A549 (cell line): ENCODE results near the gene ZNF492. TPM values are rescaled to one million over a fixed set of nuclear protein-coding genes. Genes with fewer than 3 reads are reported as not detected.

ENCODE experiments used
- ATAC-seq, 2 experiments: fragments of 200-7000 bp in 1 of 2; fragments of >200 bp in 1 of 2; cut with Nextera tagmentation in 1 of 2; cut with Tn5 transposase in 1 of 2; 3 replicates each; pipeline versions ENCODE4 v1.8.0 to v1.9.1; 2018 to 2020; ENCODE audit warnings: mild to moderate bottlenecking in 1 of 2, moderate library complexity in 1 of 2
- CTCF ChIA-PET: fragments of 300-600 bp; sonication (Branson Sonifier 250); formaldehyde crosslinking; extraction: SDS; loops from one replicate; lab custom pipeline; 2021; ENCODE audit warnings: antibody characterized with exemption, inconsistent platforms; lab: Yijun Ruan, JAX
- POLR2A ChIA-PET: fragments of 350-600 bp; formaldehyde crosslinking; extraction: SDS; loops from one replicate; lab custom pipeline; 2021; ENCODE audit warnings: antibody characterized with exemption, inconsistent platforms; lab: Yijun Ruan, JAX
- DNase-seq, 2 experiments: peaks; one replicate each; pipeline versions ENCODE4 v3.0.0 to v3.0.0-alpha.2; 2011 to 2016; ENCODE audit warnings: low read depth in 1 of 2, low spot score in 1 of 2
- FAIRE-seq: peaks from 2 replicates; lab custom pipeline; 2011; peaks lifted over from hg19 to GRCh38; lab: Jason Lieb, UNC
- H3K27ac ChIP-seq, 2 experiments: fragments of >200 bp; sonication (Bioruptor Twin); formaldehyde crosslinking; 3 replicates each; pipeline ENCODE4 v1.5.1; 2016 to 2017
- H3K4me1 ChIP-seq: fragments of >200 bp; sonication (Bioruptor Twin); formaldehyde crosslinking; 3 replicates; pipeline ENCODE4 v1.6.1; 2016
- H3K4me2 ChIP-seq: fragments of >200 bp; sonication (Bioruptor Twin); formaldehyde crosslinking; 3 replicates; pipeline ENCODE4 v1.6.1; 2016
- H3K4me3 ChIP-seq: fragments of >200 bp; sonication (Bioruptor Twin); formaldehyde crosslinking; 3 replicates; pipeline ENCODE4 v1.5.1; 2016
- H3K9me3 ChIP-seq: fragments of >200 bp; sonication (Bioruptor Twin); formaldehyde crosslinking; 3 replicates; pipeline ENCODE4 v1.6.1; 2016
- CBX8 ChIP-seq: fragments of 200-600 bp; sonication (generic); IDR thresholded peaks from 2 replicates; pipeline ENCODE4 v1.6.1; 2016
- CEBPB ChIP-seq, 2 experiments: fragments of >200 bp in 1 of 2; sonication (Bioruptor Twin) in 1 of 2; formaldehyde crosslinking in 1 of 2; IDR thresholded peaks; 2 replicates each; pipeline ENCODE4 v1.6.1; 2012 to 2016
- E2F6 ChIP-seq: IDR thresholded peaks from 2 replicates; pipeline ENCODE4 v1.6.1; 2012; ENCODE audit warnings: low read depth, borderline replicate concordance
- EP300 ChIP-seq, 2 experiments: fragments of >200 bp; sonication (Bioruptor Twin); formaldehyde crosslinking; IDR thresholded peaks; 2 replicates in 1 of 2; 3 replicates in 1 of 2; pipeline ENCODE4 v1.6.1; 2016 to 2017
- ESRRA ChIP-seq: fragments of 150-350 bp; IDR thresholded peaks from 2 replicates; pipeline ENCODE4 v1.6.1; 2014; ENCODE audit warnings: mild to moderate bottlenecking, low read length, borderline replicate concordance
- FOSB ChIP-seq: fragments of 250-450 bp; sonication (Bioruptor Pico); IDR thresholded peaks from 2 replicates; pipeline ENCODE4 v1.5.0; 2020; ENCODE audit warnings: mild to moderate bottlenecking, moderate library complexity
- GATA3 ChIP-seq: IDR thresholded peaks from 2 replicates; pipeline ENCODE4 v1.6.1; 2012; ENCODE audit warnings: borderline replicate concordance
- HES2 ChIP-seq: fragments of >200 bp; sonication (Bioruptor Twin); formaldehyde crosslinking; IDR thresholded peaks from 2 replicates; pipeline ENCODE4 v1.6.1; 2016
- HOXB13 ChIP-seq: fragments of 250-450 bp; sonication (Bioruptor Pico); IDR thresholded peaks from 2 replicates; pipeline ENCODE4 v1.5.0; 2020; ENCODE audit warnings: low read depth, mild to moderate bottlenecking, moderate library complexity
- JUN ChIP-seq, 2 experiments: fragments of >200 bp; sonication (Bioruptor Twin); formaldehyde crosslinking; IDR thresholded peaks; 2 replicates in 1 of 2; 3 replicates in 1 of 2; pipeline ENCODE4 v1.6.1; 2016 to 2017
- JUNB ChIP-seq: fragments of >200 bp; sonication (Bioruptor Twin); formaldehyde crosslinking; IDR thresholded peaks from 2 replicates; pipeline ENCODE4 v1.6.1; 2016
- KDM1A ChIP-seq: fragments of 200-600 bp; sonication (generic); IDR thresholded peaks from 2 replicates; pipeline ENCODE4 v1.6.1; 2016; ENCODE audit warnings: low read depth, mild to moderate bottlenecking
- KDM5A ChIP-seq: fragments of 200-600 bp; sonication (generic); IDR thresholded peaks from 2 replicates; pipeline ENCODE4 v1.6.1; 2016; ENCODE audit warnings: antibody characterized with exemption, mild to moderate bottlenecking
- MAFK ChIP-seq: fragments of 450-650 bp; IDR thresholded peaks from 2 replicates; pipeline ENCODE4 v1.6.1; 2014; ENCODE audit not compliant: partially characterized antibody
- MAZ ChIP-seq: fragments of 150-350 bp; IDR thresholded peaks from 2 replicates; pipeline ENCODE4 v1.6.1; 2014; ENCODE audit warnings: antibody characterized with exemption, low read depth, low read length, borderline replicate concordance
- MYC ChIP-seq: IDR thresholded peaks from 2 replicates; pipeline ENCODE4 v1.6.1; 2012; ENCODE audit warnings: mild to moderate bottlenecking, inconsistent platforms, low read length, improper control_type of control experiment, borderline replicate concordance
- NFE2L2 ChIP-seq: fragments of 150-350 bp; conservative IDR thresholded peaks from 2 replicates; pipeline ENCODE4 v1.6.1; 2014; ENCODE audit warnings: low read length
- NR3C1 ChIP-seq: fragments of >200 bp; sonication (Bioruptor Twin); formaldehyde crosslinking; IDR thresholded peaks from 3 replicates; pipeline ENCODE4 v1.6.1; 2017
- POLR2AphosphoS2 ChIP-seq: conservative IDR thresholded peaks from 2 replicates; pipeline ENCODE4 v1.6.1; 2012; ENCODE audit warnings: low read length, improper control_type of control experiment, inconsistent platforms
- RCOR1 ChIP-seq: fragments of 150-350 bp; IDR thresholded peaks from 2 replicates; pipeline ENCODE4 v1.6.1; 2014; ENCODE audit warnings: antibody characterized with exemption, low read length, low read depth
- RFX5 ChIP-seq: fragments of 450-650 bp; IDR thresholded peaks from 2 replicates; pipeline ENCODE4 v1.7.1; 2014; ENCODE audit warnings: antibody characterized with exemption, mild to moderate bottlenecking, moderate library complexity
- ZNF302 ChIP-seq: fragments of 250-450 bp; sonication (Bioruptor Pico); IDR thresholded peaks from 2 replicates; pipeline ENCODE4 v1.9.0; 2021; ENCODE audit warnings: inconsistent platforms, mild to moderate bottlenecking, moderate library complexity
- WGBS: methylation state at CpG from one replicate; pipeline ENCODE4 v1.1.6; 2017; ENCODE audit errors: missing lambda C conversion rate; 5-methylcytosine and 5-hydroxymethylcytosine counted together
- polyA plus RNA-seq, 4 experiments: library from polyadenylated mRNA; depleted of rRNA in 3 of 4; stranded (reverse); fragments of >200 nt; fragmentation: RNase III in 1 of 4; extraction: RNeasy Plus Mini Kit Qiagen cat#74134 plus additional on column Dnase treatment in 1 of 4; gene quantifications; 2 replicates in 3 of 4; 3 replicates in 1 of 4; pipeline ENCODE4 v1.2.3, GENCODE V29; 2011 to 2017

The ZNF492 gene
- polyA plus RNA-seq, 2 of the 4 experiments (the other 2 are of a cell fraction): not detected

- Histone ChIP-seq H3K4me3 (no peak overlapping the region), H3K4me2 (no peak overlapping the region), H3K4me1 (no peaks in the 10 kb centered on the region), H3K27ac (no peak overlapping the region), H3K9me3 (peaks cover 45% of the 10 kb centered on the region)
- CTCF ChIA-PET: interaction anchor here (0.6 kb wide), 1 partner anchor 691 kb away, joined by 3 read pairs; no protein-coding TSS in a partner anchor
- 25% methylated on average over 14 of the region's 19 CpGs for WGBS
- ATAC-seq (no peak), FAIRE-seq (no peak), DNase-seq (no peak)
- POLR2A ChIA-PET: no interaction called here
- TF ChIP-seq ZNF302 (CRISPR knock-in tag): no peak
- TF ChIP-seq CBX8: no peak
- no peak for TF ChIP-seq HES2
- no peak for TF ChIP-seq CEBPB (IDR thresholded peaks at IDR 0.05)
- TF ChIP-seq JUNB: no peak
- no peak for TF ChIP-seq EP300 (IDR thresholded peaks at IDR 0.05)
- TF ChIP-seq NFE2L2: no peak
- no peak for TF ChIP-seq KDM5A
- TF ChIP-seq ESRRA: no peak
- TF ChIP-seq FOSB (CRISPR knock-in tag): no peak
- TF ChIP-seq NR3C1: no peak
- TF ChIP-seq E2F6: no peak
- TF ChIP-seq KDM1A: no peak
These were observed 31.4 kb upstream of the ZNF492 start for GRCh38 chr19:22602631-22603272.

GRCh38 chr19:22603518-22604440 lies 30.3 kb upstream of the ZNF492 start:
- H3K9me3 ChIP-seq: peaks cover 48% of the 10 kb centered on the region
- H3K4me1 ChIP-seq: no peaks in the 10 kb centered on the region
- ChIA-PET POLR2A (no interaction called here), CTCF (no interaction called here)
- H3K4me2 ChIP-seq: no peak overlapping the region
- TF ChIP-seq GATA3 (no peak), MAFK (no peak), RCOR1 (no peak), E2F6 (no peak), MAZ (no peak), JUN (IDR thresholded peaks at IDR 0.05) (no peak), HOXB13 (no peak)
- H3K27ac ChIP-seq: no peak overlapping the region
- DNase-seq (no peak), FAIRE-seq (no peak), ATAC-seq (no peak)
- no peak overlapping the region for H3K4me3 ChIP-seq
- 24% methylated on average over 13 of the region's 14 CpGs for WGBS

- H3K9me3 ChIP-seq: peaks cover 42% of the 10 kb centered on the region
- ChIA-PET POLR2A (no interaction called here), CTCF (no interaction called here)
- no peak overlapping the region for H3K4me3 ChIP-seq
- no peak for ATAC-seq
- 14% methylated on average over 10 of the region's 10 CpGs for WGBS
- no peak for FAIRE-seq
- no peak overlapping the region for H3K4me2 ChIP-seq
- no peak for TF ChIP-seq MYC
- no peak for TF ChIP-seq RFX5
- no peak for TF ChIP-seq POLR2AphosphoS2
- no peaks in the 10 kb centered on the region for H3K4me1 ChIP-seq
- H3K27ac ChIP-seq: no peak overlapping the region
- DNase-seq: no peak
These were observed 29.4 kb upstream of the ZNF492 start for GRCh38 chr19:22604571-22605274.
